ENCODE results near the gene KIF6.
"Not testable (repeated sequence)": the region's sequence is repeated elsewhere in the genome, so short reads cannot be mapped to it uniquely, and the experiment has no call there.

Gene KIF6

DNA sequence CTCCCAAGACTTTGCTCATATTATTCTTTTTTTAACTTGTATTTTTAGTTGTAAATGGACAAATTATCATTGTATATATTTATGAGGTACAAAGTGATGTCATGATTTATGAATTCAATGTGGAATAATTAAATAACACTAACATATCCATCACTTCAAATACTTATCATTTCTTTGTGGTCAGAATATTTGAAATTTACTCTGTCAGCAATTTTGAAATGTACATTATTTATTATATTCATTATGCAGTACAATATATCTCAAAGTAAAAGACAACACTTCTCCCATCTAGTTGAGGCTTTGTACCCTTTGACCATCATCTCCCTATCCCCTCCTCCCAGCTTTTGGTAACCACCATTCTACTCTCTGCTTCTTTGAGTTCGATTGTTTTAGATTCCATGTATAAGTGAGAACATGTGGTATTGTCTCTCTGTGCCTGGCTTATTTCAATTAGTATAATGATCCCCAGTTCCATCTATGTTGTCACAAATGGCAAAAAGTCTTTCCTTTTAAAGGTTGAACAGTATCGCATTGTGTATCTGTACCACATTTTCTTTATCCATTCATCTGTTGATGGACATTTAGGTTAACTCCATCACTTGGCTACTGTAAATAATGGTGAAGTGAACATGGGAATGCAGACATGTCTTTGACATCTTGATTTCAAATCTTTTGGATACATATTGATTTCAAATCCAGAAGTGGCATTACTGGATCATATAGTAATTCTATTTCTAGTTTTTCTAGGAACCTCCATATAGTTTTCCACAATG lies 197.2 kb downstream of the KIF6 start:
- no peak overlapping the region for H3K4me3 Mint-ChIP-seq
- peaks cover 35% of the 10 kb centered on the region for H3K27me3 Mint-ChIP-seq
- no peak overlapping the region for H3K27ac Mint-ChIP-seq
- peaks cover 4% of the 10 kb centered on the region for H3K9me3 Mint-ChIP-seq
- H3K36me3 Mint-ChIP-seq, result no peaks in the 10 kb centered on the region
- H3K4me1 Mint-ChIP-seq, result no peaks in the 10 kb centered on the region

DNA sequence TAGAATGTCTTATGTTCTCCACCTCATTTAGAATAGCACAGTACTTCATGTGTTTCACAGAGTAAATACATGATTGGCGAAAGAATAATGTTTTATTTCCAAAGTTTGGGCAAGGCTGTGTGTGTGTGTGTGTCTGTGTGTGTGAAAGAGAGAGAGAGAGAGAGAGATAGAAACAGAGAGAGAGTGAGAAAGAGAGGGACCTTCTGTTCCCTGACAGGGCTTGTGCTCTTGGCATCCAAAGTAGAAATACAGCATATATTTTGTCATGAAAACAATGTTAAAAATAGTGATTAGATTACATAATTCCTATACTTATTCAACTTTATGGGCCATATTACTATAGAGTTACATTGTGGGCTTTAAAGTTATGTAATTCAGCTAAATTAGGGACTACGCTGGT lies 201.2 kb downstream of the KIF6 start:
- no peaks in the 10 kb centered on the region for H3K36me3 Mint-ChIP-seq
- H3K27me3 Mint-ChIP-seq, result peaks cover 14% of the 10 kb centered on the region
- H3K27ac Mint-ChIP-seq, result no peak overlapping the region
- H3K4me1 Mint-ChIP-seq, result no peaks in the 10 kb centered on the region
- peaks cover 4% of the 10 kb centered on the region for H3K9me3 Mint-ChIP-seq
- H3K4me3 Mint-ChIP-seq, result no peak overlapping the region

DNA sequence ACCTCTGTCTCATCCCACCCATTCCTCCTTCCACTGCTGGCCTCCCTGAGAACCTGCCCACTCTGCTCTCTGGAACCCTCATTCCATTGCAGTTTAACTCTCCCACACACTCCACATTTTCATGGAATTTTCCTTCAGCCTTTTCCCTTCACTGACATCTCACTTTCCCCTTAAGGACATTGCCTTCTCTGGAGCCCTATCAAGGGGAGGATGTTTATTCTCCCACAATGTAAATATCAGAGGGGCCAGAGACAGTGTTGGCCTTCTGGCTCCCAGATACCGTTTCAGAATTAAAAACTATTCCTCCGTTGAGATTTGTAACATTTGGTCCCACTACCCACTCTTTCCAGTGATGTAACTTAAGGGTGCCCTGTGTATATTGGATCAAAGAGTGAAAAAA lies 203.2 kb downstream of the KIF6 start:
- Mint-ChIP-seq H3K36me3 (no peaks in the 10 kb centered on the region), H3K4me3 (no peak overlapping the region), H3K27me3 (peaks cover 12% of the 10 kb centered on the region), H3K4me1 (no peaks in the 10 kb centered on the region), H3K27ac (no peak overlapping the region), H3K9me3 (peaks cover 4% of the 10 kb centered on the region)

DNA sequence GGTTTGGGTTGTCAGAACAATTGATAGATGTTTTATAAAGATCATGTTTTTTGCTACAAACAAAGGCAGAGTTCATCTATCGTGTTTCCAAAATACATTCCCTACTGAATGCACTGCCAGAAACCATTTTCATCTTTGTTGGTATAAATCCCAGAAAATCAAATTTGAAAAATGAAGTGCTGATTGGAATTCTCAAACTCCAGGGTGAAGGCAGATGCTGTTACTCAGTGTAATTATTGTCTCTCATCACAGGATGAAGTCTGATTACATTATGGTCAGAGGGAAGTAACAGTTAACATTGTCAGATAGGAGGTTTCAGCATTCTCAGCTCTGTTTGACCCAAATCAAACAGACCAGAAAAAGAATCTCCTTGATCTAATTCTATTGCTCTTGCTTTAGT lies 204.3 kb downstream of the KIF6 start:
- Mint-ChIP-seq H3K36me3 (no peaks in the 10 kb centered on the region), H3K9me3 (no peaks in the 10 kb centered on the region)

DNA sequence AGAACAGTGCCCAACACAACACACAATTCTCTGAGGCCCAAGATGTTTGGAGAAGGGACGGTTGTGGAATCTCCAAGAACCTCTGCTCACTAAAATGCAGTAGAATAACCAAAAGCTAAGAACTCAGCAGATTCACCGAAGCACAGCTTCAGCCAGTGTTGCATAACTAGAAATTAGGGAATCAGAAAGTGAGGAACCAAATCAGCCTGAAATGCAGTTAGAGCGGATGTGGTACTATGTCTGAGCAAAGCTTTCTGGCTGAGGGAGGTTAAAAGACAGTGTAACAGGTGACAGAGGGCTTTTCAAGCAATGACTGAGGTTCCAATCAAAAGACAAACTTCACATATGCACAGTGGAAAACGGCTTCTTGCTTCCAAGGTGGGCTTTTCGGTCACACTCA lies 204.8 kb downstream of the KIF6 start:
- H3K9me3 Mint-ChIP-seq, result no peaks in the 10 kb centered on the region
- no peaks in the 10 kb centered on the region for H3K4me1 Mint-ChIP-seq
- no peak overlapping the region for H3K27ac Mint-ChIP-seq
- no peak overlapping the region for H3K4me3 Mint-ChIP-seq
- no peaks in the 10 kb centered on the region for H3K36me3 Mint-ChIP-seq
- H3K27me3 Mint-ChIP-seq, result peaks cover 4% of the 10 kb centered on the region

More for the DNA sequence above, 204.3 kb downstream of the KIF6 start:
- Mint-ChIP-seq H3K4me3 (no peak overlapping the region), H3K27ac (no peak overlapping the region), H3K27me3 (peaks cover 5% of the 10 kb centered on the region), H3K4me1 (no peaks in the 10 kb centered on the region)

DNA sequence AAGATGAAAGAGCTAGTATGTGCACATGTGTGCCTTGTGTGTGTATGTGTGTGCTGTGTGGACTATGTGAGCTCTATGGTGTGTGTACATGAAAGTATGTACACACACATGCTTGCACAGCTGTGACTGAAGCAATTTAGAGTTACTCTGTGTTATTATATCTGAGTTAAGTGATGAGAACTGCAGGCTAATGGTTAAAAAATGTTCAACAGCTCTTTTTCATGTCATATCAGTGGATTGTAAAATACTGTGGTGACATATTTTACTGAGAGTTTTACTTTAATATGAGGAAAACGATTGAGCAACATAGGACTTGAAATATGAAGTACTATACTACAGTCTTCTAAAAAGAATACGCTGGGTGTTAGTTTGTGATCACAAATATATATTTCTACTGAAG lies 207.0 kb downstream of the KIF6 start:
- Mint-ChIP-seq H3K27me3 (peaks cover 7% of the 10 kb centered on the region), H3K27ac (no peak overlapping the region), H3K4me1 (no peaks in the 10 kb centered on the region), H3K36me3 (no peaks in the 10 kb centered on the region), H3K9me3 (no peaks in the 10 kb centered on the region), H3K4me3 (no peak overlapping the region)

DNA sequence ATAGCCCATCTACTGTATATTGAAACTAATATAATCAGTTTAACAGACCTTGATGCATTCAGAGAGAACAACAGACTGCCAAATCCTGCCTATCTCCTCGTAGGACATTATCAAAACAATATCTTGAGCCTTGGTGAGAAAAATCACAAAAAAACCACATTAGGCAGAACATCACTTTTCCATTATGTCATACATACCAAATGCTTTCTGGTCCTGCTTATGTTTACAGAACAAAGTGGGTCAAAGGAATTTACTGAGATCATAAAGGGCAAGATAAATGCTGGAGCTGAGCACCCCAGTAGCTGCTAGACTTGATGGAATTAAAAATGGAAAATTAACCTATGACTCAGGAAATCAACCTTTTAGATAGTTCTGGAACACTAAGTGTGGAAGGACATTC lies 207.5 kb downstream of the KIF6 start:
- Mint-ChIP-seq H3K27me3 (peaks cover 7% of the 10 kb centered on the region), H3K9me3 (no peaks in the 10 kb centered on the region), H3K36me3 (no peaks in the 10 kb centered on the region), H3K4me3 (no peak overlapping the region), H3K27ac (no peak overlapping the region), H3K4me1 (no peaks in the 10 kb centered on the region)

DNA sequence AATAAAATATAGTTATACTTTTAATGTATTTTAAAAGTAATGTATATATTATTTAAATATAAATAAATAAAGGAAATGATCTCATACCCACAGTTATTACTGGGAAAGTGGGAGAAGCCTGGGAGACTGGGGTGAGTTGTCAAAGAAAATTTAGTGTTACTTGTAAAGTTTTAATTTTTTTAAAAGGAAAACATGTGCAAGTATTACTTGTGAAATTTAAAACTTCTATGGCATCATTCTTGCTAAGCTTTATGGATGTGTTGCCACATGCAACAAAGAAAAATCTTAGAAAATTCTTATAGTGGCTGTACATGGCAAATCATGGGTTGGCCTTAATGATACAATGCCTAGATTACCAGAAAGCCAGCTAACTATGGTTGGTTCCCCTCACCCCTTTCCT lies 208.7 kb downstream of the KIF6 start:
- no peak overlapping the region for H3K4me3 Mint-ChIP-seq
- H3K36me3 Mint-ChIP-seq, result no peaks in the 10 kb centered on the region
- H3K27ac Mint-ChIP-seq, result no peak overlapping the region
- no peaks in the 10 kb centered on the region for H3K9me3 Mint-ChIP-seq
- no peaks in the 10 kb centered on the region for H3K4me1 Mint-ChIP-seq
- H3K27me3 Mint-ChIP-seq, result peaks cover 7% of the 10 kb centered on the region

DNA sequence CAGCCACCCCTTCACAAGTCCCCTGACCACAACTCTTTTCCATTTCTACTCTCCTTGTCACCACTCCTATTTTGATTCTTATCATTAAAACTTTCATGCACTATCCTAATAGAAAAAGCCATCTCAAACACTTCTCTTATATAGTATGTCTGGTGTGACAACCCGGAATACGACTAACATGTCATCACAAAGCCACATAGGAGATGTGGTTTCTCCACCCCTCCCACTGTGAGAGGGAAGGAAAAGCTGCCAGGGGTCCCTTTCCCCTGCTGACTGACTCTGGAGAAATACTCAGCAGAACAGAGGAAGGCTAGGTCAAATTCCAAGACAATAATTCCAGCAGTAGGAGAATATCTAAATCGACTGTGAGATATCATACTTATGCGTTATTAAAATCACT lies 209.7 kb downstream of the KIF6 start:
- Mint-ChIP-seq H3K27ac (no peak overlapping the region), H3K4me3 (no peak overlapping the region), H3K4me1 (no peaks in the 10 kb centered on the region), H3K36me3 (no peaks in the 10 kb centered on the region), H3K9me3 (no peaks in the 10 kb centered on the region), H3K27me3 (peaks cover 7% of the 10 kb centered on the region)

DNA sequence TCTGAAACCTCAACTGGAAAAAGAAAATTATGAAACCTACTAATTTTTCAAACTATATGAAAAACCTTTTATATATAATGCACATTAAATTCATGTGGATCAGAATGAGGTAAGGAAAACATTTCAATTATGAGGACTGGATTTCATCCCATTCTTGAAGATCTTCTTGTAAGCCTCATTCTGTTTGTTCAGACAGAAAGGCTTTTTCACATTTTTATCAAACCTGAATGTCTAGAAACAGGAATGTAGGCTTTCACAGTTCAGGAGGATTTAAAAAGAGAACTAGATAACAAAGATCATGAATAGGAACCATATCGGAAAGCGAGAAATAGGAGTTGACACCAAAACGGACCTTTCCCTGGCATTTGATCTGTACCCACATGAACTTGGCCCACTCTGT lies 210.2 kb downstream of the KIF6 start:
- peaks cover 7% of the 10 kb centered on the region for H3K27me3 Mint-ChIP-seq
- no peaks in the 10 kb centered on the region for H3K9me3 Mint-ChIP-seq
- no peak overlapping the region for H3K27ac Mint-ChIP-seq
- no peaks in the 10 kb centered on the region for H3K36me3 Mint-ChIP-seq
- no peak overlapping the region for H3K4me3 Mint-ChIP-seq
- no peaks in the 10 kb centered on the region for H3K4me1 Mint-ChIP-seq

DNA sequence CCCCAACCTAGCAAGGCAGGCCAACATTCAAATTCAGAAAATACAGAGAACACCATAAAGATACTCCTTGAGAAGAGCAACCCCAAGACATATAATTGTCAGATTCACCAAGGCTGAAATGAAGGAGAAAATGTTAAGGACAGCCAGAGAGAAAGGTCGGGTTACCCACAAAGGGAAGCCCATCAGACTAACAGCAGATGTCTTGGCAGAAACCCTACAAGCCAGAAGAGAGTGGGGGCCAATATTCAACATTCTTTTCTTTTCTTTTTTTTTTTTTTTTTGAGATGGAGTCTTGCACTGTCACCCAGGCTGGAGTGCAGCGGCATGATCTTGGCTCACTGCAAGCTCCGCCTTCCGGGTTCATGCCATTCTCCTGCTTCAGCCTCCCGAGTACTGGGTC lies 215.4 kb downstream of the KIF6 start:
- not testable (repeated sequence) for H3K4me1 Mint-ChIP-seq, H3K27ac Mint-ChIP-seq, H3K36me3 Mint-ChIP-seq, H3K9me3 Mint-ChIP-seq, H3K4me3 Mint-ChIP-seq
- H3K27me3 Mint-ChIP-seq, result peaks cover 14% of the 10 kb centered on the region

DNA sequence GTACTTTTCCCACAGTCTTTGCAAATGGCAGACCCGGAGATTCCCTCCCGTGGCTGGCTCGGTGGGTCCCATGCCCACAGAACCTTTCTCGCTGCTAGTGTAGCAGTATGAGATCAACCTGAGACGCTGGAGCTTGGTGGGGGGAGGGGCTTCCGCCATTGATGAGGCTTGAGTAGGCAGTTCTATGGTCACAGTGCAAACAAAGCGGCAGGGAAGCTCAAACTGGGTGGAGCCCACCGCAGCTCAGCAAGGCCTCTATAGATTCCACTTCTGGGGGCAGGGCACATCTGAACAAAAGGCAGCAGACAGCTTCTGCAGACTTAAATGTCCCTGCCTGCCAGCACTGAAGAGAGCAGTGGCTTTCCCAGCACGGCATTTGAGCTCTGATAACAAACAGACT lies 216.7 kb downstream of the KIF6 start:
- H3K27ac Mint-ChIP-seq, result no peak overlapping the region
- H3K36me3 Mint-ChIP-seq, result no peaks in the 10 kb centered on the region
- peaks cover 7% of the 10 kb centered on the region for H3K9me3 Mint-ChIP-seq
- no peaks in the 10 kb centered on the region for H3K4me1 Mint-ChIP-seq
- no peak overlapping the region for H3K4me3 Mint-ChIP-seq
- peaks cover 11% of the 10 kb centered on the region for H3K27me3 Mint-ChIP-seq

DNA sequence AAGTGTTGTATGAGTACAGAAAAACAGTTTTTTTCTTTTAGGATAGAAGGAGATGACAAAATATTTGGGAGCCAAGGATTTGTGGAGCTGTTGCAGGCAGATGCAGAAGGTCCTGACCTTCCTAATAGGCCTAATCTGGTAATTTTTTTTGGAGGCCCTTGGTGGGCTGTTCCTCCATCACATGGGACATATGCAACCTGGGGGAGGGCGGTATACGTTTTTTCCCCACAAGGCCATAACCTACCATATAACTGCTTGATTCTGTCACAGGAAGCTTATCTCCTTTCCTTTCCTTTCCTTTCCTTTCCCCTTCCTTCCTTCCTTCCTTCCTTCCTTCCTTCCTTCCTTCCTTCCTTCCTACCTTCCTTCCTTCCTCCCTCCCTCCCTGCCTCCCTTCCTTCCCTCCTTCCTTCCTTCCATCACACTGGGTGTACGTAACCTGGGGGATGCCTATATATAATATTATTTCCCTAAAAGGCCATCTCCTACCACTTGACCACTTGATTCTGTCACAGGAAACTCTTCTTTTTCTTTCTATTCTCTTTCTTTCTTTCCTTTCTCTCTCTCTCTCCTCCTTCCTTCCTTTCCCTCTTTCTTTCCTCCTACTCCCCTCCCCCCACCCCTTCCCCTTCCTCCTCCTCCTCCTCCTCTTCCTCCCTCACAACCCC lies 217.7 kb downstream of the KIF6 start:
- H3K9me3 Mint-ChIP-seq, result peaks cover 14% of the 10 kb centered on the region
- H3K27ac Mint-ChIP-seq, result no peak overlapping the region
- H3K27me3 Mint-ChIP-seq, result peaks cover 14% of the 10 kb centered on the region
- no peak overlapping the region for H3K4me3 Mint-ChIP-seq
- no peaks in the 10 kb centered on the region for H3K36me3 Mint-ChIP-seq
- no peaks in the 10 kb centered on the region for H3K4me1 Mint-ChIP-seq

DNA sequence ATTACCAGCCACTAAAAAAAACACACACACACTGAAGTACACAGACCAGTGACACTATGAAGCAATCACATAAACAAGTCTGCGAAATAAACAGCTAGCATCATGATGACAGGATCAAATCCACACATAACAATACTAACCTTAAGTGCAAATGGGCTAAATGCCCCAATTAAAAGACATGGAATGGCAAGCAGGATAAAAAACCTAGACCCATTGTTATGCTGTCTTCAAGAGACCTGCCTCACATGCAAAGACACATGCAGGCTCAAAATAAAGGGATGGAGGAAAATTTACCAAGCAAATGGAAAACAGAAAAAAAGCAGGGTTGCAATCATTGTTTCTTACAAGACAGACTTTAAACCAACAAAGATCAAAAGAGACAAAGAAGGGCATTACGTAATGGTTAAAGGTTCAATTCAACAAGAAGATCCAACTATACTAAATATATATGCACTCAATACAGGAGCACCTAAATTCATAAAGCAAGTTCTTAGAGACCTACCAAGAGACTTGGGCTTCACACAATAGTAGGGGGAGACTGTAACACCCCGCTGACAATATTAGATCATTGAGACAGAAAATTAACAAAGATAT lies 222.7 kb downstream of the KIF6 start:
- not testable (repeated sequence) for H3K27ac Mint-ChIP-seq, H3K4me3 Mint-ChIP-seq, H3K4me1 Mint-ChIP-seq, H3K36me3 Mint-ChIP-seq
- Mint-ChIP-seq H3K27me3 (peaks cover 25% of the 10 kb centered on the region), H3K9me3 (peaks cover 36% of the 10 kb centered on the region)

DNA sequence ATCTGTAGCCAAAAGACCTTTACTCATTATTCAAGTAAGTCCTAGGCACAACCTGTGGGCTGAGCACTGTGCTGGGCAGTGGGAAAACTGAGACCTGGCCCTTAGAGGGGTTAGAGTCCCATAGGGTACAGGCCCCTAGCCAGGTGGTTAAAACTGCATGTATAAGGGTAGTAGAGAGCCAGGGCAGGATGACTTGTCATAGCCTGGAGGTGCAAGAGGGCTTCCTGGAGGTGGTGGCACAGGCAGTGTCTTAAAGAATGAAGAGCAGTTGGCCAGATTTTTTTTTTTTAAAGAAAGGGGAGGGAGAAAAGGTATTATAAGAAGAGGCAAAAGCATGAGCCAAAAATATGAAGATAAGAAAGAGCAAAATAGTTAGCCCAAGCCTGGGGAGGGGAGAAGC lies 226.2 kb downstream of the KIF6 start:
- no peaks in the 10 kb centered on the region for H3K4me1 Mint-ChIP-seq
- H3K4me3 Mint-ChIP-seq, result no peak overlapping the region
- H3K9me3 Mint-ChIP-seq, result peaks cover 35% of the 10 kb centered on the region
- no peak overlapping the region for H3K27ac Mint-ChIP-seq
- H3K27me3 Mint-ChIP-seq, result peaks cover 24% of the 10 kb centered on the region
- no peaks in the 10 kb centered on the region for H3K36me3 Mint-ChIP-seq

DNA sequence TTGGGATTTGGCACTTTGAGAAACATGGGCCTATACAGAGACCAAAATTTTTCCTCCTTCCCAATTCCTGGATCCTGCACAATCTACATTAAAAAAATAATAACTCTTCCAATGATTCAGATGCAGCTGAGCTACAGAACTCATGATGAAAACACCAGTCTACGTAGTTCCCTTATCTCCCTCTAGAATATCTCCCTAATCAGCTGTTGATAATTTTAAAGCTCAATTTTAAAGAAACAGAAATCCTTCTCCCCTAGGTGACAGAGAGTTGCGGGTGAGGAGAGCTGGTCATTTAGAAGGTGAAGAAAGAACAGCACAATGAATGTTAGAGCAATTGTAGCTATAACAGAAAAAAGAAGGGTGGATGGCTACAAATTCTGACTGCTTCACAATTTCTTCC lies 227.1 kb downstream of the KIF6 start:
- Mint-ChIP-seq H3K4me3 (no peak overlapping the region), H3K36me3 (no peaks in the 10 kb centered on the region), H3K27ac (no peak overlapping the region), H3K27me3 (peaks cover 26% of the 10 kb centered on the region), H3K9me3 (peaks cover 25% of the 10 kb centered on the region), H3K4me1 (no peaks in the 10 kb centered on the region)

Measured in activated naive CD4-positive, alpha-beta T cell treated with anti-CD3 and anti-CD28 coated beads, Interleukin-2, amount 50 U/mL, for 24 hours (primary cell).